ENCODE measurements around the gene LTA.
"Not testable (repeated sequence)": the region's sequence is repeated elsewhere in the genome, so short reads cannot be mapped to it uniquely, and the experiment has no call there.

The LTA gene

DNA sequence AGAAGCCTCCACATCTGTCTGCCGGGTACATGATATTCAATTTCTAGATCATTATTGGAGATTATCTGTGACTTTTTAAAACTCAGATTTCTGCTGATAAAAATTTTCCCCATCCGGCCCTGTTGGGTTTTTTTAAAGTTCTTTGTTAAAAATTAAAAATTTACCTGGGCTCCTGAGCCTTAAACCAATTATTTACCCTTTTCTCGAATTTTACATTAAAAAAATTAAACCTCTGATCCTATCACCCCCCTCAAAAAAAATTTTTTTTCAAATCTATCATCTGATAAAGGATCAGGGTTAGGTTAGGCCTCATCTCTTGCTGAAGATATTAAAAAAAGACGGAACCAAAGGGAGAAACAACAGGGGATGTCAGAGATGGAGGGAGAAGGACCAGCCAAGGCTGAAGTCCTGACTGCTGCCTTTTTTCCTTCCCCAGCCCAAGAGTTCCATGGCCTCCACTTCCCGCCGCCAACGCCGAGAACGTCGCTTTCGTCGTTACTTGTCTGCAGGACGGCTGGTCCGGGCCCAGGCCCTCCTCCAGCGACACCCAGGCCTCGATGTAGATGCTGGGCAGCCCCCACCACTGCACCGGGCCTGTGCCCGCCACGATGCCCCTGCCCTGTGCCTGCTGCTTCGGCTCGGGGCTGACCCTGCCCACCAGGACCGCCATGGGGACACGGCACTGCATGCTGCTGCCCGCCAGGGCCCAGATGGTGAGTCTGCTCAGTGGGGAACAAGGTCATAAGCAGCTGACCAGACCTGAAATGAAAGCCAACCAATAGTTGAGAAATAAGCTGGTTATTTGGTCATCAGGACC lies 24.2 kb upstream of the LTA start:
- DNase-seq (ENCODE audit: low read depth) = no peak
- H3K4me3 ChIP-seq (replicated peaks; ENCODE audit: low read depth, low read length) = peak overlapping the region; percentile 61
- no peak for TF ChIP-seq CTCF (IDR thresholded peaks at IDR 0.05; ENCODE audit: low read length, missing control alignments)

DNA sequence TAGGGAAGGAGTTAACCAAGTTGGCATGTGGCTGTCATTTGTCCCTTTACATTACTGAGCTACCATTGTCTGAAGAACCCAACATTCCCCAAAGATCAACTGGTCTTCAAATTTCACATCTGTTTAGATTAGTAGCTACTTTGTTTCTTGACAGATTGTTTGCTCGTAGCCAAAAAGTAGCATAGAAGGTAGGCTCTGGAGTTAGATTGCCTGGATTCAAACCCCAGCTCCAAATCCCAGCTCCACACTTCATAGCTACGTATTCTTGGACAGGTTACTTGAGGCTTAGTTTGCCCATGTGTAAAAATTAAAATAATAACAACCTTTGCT lies 23.6 kb upstream of the LTA start:
- TF ChIP-seq CTCF (IDR thresholded peaks at IDR 0.05; ENCODE audit: low read length, missing control alignments) = no peak
- no peak for DNase-seq (ENCODE audit: low read depth)
- peak overlapping the region; percentile 61 for H3K4me3 ChIP-seq (replicated peaks; ENCODE audit: low read depth, low read length)

DNA sequence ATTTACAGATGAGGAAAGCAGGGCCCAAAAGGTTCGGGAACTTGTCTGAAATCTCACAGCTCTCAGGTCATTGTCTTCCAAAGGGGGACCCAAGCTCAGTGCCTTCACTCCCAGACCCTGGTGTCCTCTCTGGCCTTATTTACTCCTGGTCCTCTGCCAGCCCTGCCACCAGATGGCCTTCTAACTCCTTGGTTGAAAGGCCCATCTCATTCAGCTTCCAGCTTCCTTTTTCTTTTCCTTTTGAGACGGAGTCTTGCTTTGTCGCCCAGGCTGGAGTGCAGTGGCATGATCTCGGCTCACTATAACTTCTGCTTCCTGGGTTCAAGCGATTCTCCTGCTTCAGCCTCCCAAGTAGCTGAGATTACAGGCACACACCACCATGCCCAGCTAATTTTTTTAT lies 20.7 kb upstream of the LTA start:
- H3K4me3 ChIP-seq (replicated peaks; ENCODE audit: low read depth, low read length) = not testable (repeated sequence)
- TF ChIP-seq CTCF (IDR thresholded peaks at IDR 0.05; ENCODE audit: low read length, missing control alignments) = peak; percentile 54
- peak; percentile 77 for DNase-seq (ENCODE audit: low read depth)

DNA sequence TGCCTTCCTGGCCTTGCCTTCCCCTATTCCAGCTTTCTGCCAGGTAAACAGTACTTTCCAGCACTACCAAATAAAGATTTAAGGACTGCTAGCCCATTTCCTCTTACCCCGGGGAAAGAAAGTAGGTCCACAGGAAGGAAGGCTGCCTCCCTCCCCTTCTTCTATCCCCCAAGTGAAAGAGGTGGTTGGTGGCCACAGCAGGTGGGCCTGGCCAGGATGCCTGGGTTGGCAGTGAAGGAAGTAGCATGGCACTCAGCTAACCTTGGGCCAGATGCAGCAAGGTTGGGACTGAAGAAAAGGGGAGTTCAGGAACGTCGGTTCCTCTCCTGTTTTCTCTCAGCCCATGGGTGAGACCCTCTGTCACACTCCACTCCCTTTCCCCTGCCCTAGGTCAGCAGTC lies 15.8 kb upstream of the LTA start:
- TF ChIP-seq CTCF (IDR thresholded peaks at IDR 0.05; ENCODE audit: low read length, missing control alignments) = no peak
- DNase-seq (ENCODE audit: low read depth) = no peak
- no peak overlapping the region for H3K4me3 ChIP-seq (replicated peaks; ENCODE audit: low read depth, low read length)

DNA sequence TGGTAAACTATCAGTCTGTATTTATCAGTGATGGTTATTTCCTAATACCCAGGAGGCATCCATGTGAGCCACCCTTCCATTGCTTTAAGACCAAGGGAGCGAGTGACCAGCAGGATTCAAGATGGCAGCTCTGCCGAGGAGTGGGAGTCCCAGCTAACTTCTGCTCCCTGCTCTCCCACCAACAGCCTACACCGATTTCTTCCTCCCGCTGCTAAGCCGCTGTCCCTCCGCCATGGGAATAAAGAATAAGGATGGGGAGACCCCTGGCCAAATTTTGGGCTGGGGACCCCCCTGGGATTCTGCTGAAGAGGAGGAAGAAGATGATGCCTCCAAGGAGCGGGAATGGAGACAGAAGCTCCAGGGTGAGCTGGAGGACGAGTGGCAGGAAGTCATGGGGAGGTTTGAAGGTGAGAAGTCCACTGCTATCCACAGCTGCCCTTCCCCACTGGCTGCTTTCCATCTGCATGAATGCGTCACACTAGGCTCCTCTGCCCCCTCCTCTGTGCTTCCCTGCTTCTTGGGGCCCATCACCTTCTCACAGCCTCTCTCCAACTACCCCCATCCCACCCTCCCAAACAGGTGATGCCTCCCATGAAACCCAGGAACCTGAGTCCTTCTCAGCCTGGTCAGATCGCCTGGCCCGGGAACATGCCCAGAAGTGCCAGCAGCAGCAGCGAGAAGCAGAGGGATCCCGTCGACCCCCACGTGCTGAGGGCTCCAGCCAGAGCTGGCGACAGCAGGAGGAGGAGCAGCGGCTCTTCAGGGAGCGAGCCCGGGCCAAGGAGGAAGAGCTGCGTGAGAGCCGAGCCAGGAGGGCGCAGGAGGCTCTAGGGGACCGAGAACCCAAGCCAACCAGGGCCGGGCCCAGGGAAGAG lies 14.4 kb upstream of the LTA start:
- no peak for DNase-seq (ENCODE audit: low read depth)
- H3K4me3 ChIP-seq (replicated peaks; ENCODE audit: low read depth, low read length) = no peak overlapping the region
- no peak for TF ChIP-seq CTCF (IDR thresholded peaks at IDR 0.05; ENCODE audit: low read length, missing control alignments)

DNA sequence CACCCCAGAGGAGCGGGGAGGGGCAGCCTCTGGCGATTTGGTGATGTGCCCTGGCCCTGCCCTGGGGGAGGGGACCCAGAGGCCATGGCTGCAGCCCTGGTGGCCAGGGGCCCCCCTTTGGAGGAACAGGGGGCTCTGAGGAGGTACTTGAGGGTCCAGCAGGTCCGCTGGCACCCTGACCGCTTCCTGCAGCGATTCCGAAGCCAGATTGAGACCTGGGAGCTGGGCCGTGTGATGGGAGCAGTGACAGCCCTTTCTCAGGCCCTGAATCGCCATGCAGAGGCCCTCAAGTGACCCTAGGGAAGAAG lies 13.8 kb upstream of the LTA start:
- no peak for DNase-seq (ENCODE audit: low read depth)
- H3K4me3 ChIP-seq (replicated peaks; ENCODE audit: low read depth, low read length) = no peak overlapping the region
- no peak for TF ChIP-seq CTCF (IDR thresholded peaks at IDR 0.05; ENCODE audit: low read length, missing control alignments)
